Retinal pigment epithelial cell (primary cell): Measurements from ENCODE around the gene NLGN4Y.

ENCODE experiments used
- DNase-seq: peaks from one replicate; pipeline ENCODE4 v3.0.0-alpha.2; 2010; ENCODE audit warnings: low read depth
- H3K4me3 ChIP-seq: 2 replicates; pipeline ENCODE4 v1.5.1; 2011; ENCODE audit warnings: mild to moderate bottlenecking, low read length, control low read depth, moderate library complexity
- CTCF ChIP-seq: conservative IDR thresholded peaks from 2 replicates; pipeline ENCODE4 v1.5.1; 2011; ENCODE audit warnings: low read depth, low read length, control low read depth, inconsistent platforms

NLGN4Y gene

GRCh38 chrY:14523491-14524271, 648 bp upstream of the NLGN4Y start:
- H3K4me3 ChIP-seq, result no peak overlapping the region
- DNase-seq, result no peak

GRCh38 chrY:14525315-14525714, 986 bp downstream of the NLGN4Y start:
- no peak for DNase-seq
- no peak overlapping the region for H3K4me3 ChIP-seq
- no peak for TF ChIP-seq CTCF

More at GRCh38 chrY:14523491-14524271, 648 bp upstream of the NLGN4Y start:
- TF ChIP-seq CTCF, result no peak

- DNase-seq, result no peak
- no peak overlapping the region for H3K4me3 ChIP-seq
- TF ChIP-seq CTCF, result no peak
Observed at GRCh38 chrY:14528361-14528760, 4.0 kb downstream of the NLGN4Y start.

- DNase-seq, result no peak
- no peak for TF ChIP-seq CTCF
- H3K4me3 ChIP-seq, result no peak overlapping the region
Observed at GRCh38 chrY:14536703-14537102, 12.4 kb downstream of the NLGN4Y start.

GRCh38 chrY:14543506-14543905, 19.2 kb downstream of the NLGN4Y start:
- no peak for TF ChIP-seq CTCF
- no peak for DNase-seq
- no peak overlapping the region for H3K4me3 ChIP-seq

GRCh38 chrY:14581294-14581693, 57.0 kb downstream of the NLGN4Y start:
- no peak for TF ChIP-seq CTCF
- no peak for DNase-seq
- H3K4me3 ChIP-seq, result no peak overlapping the region

- no peak for TF ChIP-seq CTCF
- H3K4me3 ChIP-seq, result no peak overlapping the region
- no peak for DNase-seq
Observed at GRCh38 chrY:14586725-14587124, 62.4 kb downstream of the NLGN4Y start.
